HepG2 (cell line): ENCODE results near the gene NELFB. TPM values are rescaled to one million over a fixed set of nuclear protein-coding genes. Genes with fewer than 3 reads are reported as not detected.
A peak's percentile ranks its signal among the peaks of the same experiment; 100 is the strongest.

ENCODE experiments used
- AGO2 ChIP-seq: fragments of 200-400 bp; formaldehyde crosslinking; optimal IDR thresholded peaks from 2 replicates; pipeline ENCODE3; 2017; ENCODE audit warnings: mild to moderate bottlenecking, low read depth, low read length, moderate library complexity
- ASH2L ChIP-seq: fragments of 300-600, 200-600 bp; sonication (generic); IDR thresholded peaks from 2 replicates; pipeline ENCODE4 v1.7.0; 2017; ENCODE audit warnings: low read depth, mild to moderate bottlenecking, moderate library complexity, mixed read lengths, low read length; ENCODE audit not compliant: insufficient read length
- CBFB ChIP-seq: sonication (generic); formaldehyde crosslinking; IDR thresholded peaks from 2 replicates; pipeline ENCODE4 v1.4.0; 2020; ENCODE audit warnings: missing genetic modification reagents
- DNMT3B ChIP-seq: conservative IDR thresholded peaks from 2 replicates; pipeline ENCODE4 v1.6.1; 2016; ENCODE audit warnings: missing biosample characterization, control low read depth
- HNRNPLL ChIP-seq: fragments of 200-400 bp; formaldehyde crosslinking; IDR thresholded peaks from 2 replicates; pipeline ENCODE4 v1.6.1; 2017; ENCODE audit warnings: mild to moderate bottlenecking, low read depth, low read length; ENCODE audit not compliant: poor library complexity, severe bottlenecking
- LCORL ChIP-seq, 2 experiments: fragments of 450-650 bp in 1 of 2; sonication (generic) in 1 of 2; formaldehyde crosslinking in 1 of 2; IDR thresholded peaks; 2 replicates each; pipeline versions ENCODE4 v1.5.0 to v1.6.1; 2017 to 2020; ENCODE audit warnings: antibody characterized with exemption in 1 of 2, missing genetic modification reagents in 1 of 2
- MIXL1 ChIP-seq: IDR thresholded peaks from 2 replicates; pipeline ENCODE4 v1.6.1; 2016
- NFE2 ChIP-seq: sonication (generic); formaldehyde crosslinking; IDR thresholded peaks from 2 replicates; pipeline ENCODE4 v1.4.0; 2020; ENCODE audit warnings: missing genetic modification reagents
- SRY ChIP-seq: sonication (generic); formaldehyde crosslinking; IDR thresholded peaks from 2 replicates; pipeline ENCODE4 v1.8.0; 2022; ENCODE audit warnings: mild to moderate bottlenecking, missing genetic modification reagents
- SSRP1 ChIP-seq: IDR thresholded peaks from 2 replicates; pipeline ENCODE4 v1.6.1; 2016; ENCODE audit warnings: control low read depth
- TARDBP ChIP-seq: sonication (generic); formaldehyde crosslinking; IDR thresholded peaks from 2 replicates; pipeline ENCODE4 v1.8.0; 2022; ENCODE audit warnings: mild to moderate bottlenecking, missing genetic modification reagents
- ZBTB38 ChIP-seq: sonication (generic); formaldehyde crosslinking; IDR thresholded peaks from 2 replicates; pipeline ENCODE4 v1.5.1; 2020; ENCODE audit warnings: mild to moderate bottlenecking, missing genetic modification reagents
- ZFX ChIP-seq: sonication (generic); formaldehyde crosslinking; IDR thresholded peaks from 2 replicates; pipeline ENCODE4 v1.4.0; 2020; ENCODE audit warnings: mild to moderate bottlenecking, low read depth, missing genetic modification reagents, moderate library complexity
- ZNF326 ChIP-seq: sonication (generic); formaldehyde crosslinking; IDR thresholded peaks from 2 replicates; pipeline ENCODE4 v1.4.0; 2020; ENCODE audit warnings: missing genetic modification reagents, borderline replicate concordance
- ZNF432 ChIP-seq: sonication (generic); formaldehyde crosslinking; IDR thresholded peaks from 2 replicates; pipeline ENCODE4 v1.5.0; 2020; ENCODE audit warnings: missing genetic modification reagents, mild to moderate bottlenecking, borderline replicate concordance
- ZNF782 ChIP-seq: sonication (generic); formaldehyde crosslinking; IDR thresholded peaks from 2 replicates; pipeline ENCODE4 v1.4.0; 2020; ENCODE audit warnings: missing genetic modification reagents, mild to moderate bottlenecking, borderline replicate concordance
- polyA plus RNA-seq, 8 experiments: library from polyadenylated mRNA; depleted of rRNA in 3 of 8; stranded (reverse) in 7 of 8; unstranded in 1 of 8; fragments of >200 nt; fragmentation: Illumina TruSeq in 4 of 8; extraction: Trizol in 4 of 8; gene quantifications; 2 replicates each; pipeline versions ENCODE4 v1.2.1 to v1.2.3, GENCODE V29; 2011 to 2016; ENCODE audit warnings: low read depth in 4 of 8, missing spikeins in 1 of 8, mixed read lengths in 1 of 8; ENCODE audit not compliant: insufficient read depth in 1 of 8
- total RNA-seq, 5 experiments: library from RNA; depleted of rRNA; stranded (reverse); fragments of >200 nt; fragmentation: Illumina TruSeq; extraction: Trizol; gene quantifications; 2 replicates each; pipeline ENCODE4 v1.2.3, GENCODE V29; 2016; ENCODE audit warnings: low read depth in 1 of 5
- TF ChIP-seq, protein P1 (sequence below), 2 experiments: sonication (generic) in 1 of 2; formaldehyde crosslinking in 1 of 2; IDR thresholded peaks; 2 replicates each; pipeline versions ENCODE4 v1.4.0 to v1.6.1; 2018 to 2020; ENCODE audit warnings: missing genetic modification reagents in 2 of 2, borderline replicate concordance in 1 of 2, low read depth in 1 of 2, mild to moderate bottlenecking in 1 of 2, missing biosample characterization in 1 of 2
- TF ChIP-seq, protein P2 (sequence below): sonication (generic); formaldehyde crosslinking; IDR thresholded peaks from 2 replicates; pipeline ENCODE4 v1.4.0; 2020; ENCODE audit warnings: mild to moderate bottlenecking, missing genetic modification reagents

NELFB gene
- total and polyA plus RNA-seq, 2 of the 13 experiments (the other 11 are each of a cell fraction or from before 2014, with no cell fraction given) = 26.5 to 45.8 TPM

DNA sequence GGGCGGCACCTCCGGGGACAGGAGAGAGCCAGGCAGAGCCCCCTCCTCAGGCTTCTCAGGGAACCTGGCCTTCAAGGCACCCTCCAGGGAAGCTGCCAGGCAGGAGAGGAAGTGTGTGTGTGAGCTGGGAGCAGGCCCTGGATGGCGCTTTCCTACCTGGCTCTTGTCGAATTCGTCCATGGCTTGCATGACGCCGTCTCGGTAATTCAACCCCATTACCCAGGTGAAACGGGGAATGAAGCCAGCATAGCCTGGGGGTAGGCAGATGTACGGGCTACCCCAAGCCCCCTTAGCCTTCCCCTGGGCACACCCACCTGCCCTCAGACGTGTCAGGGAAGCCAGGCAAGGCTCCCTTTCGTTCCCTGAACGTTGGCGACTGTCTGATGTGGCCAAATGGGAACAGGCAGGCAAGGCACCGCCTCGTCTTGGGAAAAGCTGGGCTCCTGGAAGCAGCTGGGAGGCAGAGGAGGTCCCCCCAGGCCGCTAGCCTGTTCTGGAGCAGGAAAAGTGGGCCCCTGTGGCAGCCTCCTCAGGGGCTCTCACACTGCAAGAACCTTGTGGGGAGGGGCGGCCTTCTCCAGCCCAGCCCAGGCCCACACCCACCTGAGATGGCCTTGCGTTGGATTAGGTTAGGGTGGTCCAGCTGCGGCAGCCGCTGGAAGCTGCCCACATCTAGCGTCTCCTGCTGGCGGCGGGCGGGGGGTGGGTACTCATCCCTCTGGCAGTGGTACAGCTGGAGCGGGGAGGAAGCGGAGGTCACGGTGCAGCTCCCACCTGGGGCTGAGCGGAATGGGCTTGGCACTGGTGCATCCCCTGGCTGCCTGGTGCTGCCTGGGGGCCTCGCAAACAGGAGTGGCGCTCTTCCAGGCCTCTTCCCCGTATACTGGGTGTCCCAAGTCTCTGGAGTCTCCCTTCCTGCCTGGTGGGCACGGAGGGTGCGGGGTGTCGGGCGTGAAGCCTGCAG is 10.4 kb upstream of the NELFB start (continued):
- TF ChIP-seq AGO2 (peak; percentile 70), ASH2L (no peak), ZNF326 (CRISPR knock-in tag) (no peak), LCORL (IDR thresholded peaks at IDR 0.05) (no peak), LCORL (CRISPR knock-in tag; IDR thresholded peaks at IDR 0.05) (no peak), ZBTB38 (CRISPR knock-in tag) (peak; percentile 15; the same call in 1 of the 2 replicates), CBFB (no peak), ZFX (CRISPR knock-in tag) (peak; percentile 25; the same call in 1 of the 2 replicates), SSRP1 (CRISPR knock-in tag) (no peak), DNMT3B (CRISPR knock-in tag) (no peak), HNRNPLL (peak; percentile 4), TARDBP (no peak), SRY (CRISPR knock-in tag) (0 out of 2 replicates have a peak, but pooled peaks have one; percentile 19), ZNF432 (CRISPR knock-in tag) (no peak), NFE2 (no peak), ZNF782 (CRISPR knock-in tag) (no peak), MIXL1 (no peak)
- TF ChIP-seq, protein P1, sequence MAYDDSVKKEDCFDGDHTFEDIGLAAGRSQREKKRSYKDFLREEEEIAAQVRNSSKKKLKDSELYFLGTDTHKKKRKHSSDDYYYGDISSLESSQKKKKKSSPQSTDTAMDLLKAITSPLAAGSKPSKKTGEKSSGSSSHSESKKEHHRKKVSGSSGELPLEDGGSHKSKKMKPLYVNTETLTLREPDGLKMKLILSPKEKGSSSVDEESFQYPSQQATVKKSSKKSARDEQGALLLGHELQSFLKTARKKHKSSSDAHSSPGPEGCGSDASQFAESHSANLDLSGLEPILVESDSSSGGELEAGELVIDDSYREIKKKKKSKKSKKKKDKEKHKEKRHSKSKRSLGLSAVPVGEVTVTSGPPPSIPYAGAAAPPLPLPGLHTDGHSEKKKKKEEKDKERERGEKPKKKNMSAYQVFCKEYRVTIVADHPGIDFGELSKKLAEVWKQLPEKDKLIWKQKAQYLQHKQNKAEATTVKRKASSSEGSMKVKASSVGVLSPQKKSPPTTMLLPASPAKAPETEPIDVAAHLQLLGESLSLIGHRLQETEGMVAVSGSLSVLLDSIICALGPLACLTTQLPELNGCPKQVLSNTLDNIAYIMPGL (CRISPR knock-in tag; IDR thresholded peaks at IDR 0.05; ENCODE audit: borderline replicate concordance in 1 of 2, low read depth in 1 of 2) = no peak
- TF ChIP-seq, protein P2, sequence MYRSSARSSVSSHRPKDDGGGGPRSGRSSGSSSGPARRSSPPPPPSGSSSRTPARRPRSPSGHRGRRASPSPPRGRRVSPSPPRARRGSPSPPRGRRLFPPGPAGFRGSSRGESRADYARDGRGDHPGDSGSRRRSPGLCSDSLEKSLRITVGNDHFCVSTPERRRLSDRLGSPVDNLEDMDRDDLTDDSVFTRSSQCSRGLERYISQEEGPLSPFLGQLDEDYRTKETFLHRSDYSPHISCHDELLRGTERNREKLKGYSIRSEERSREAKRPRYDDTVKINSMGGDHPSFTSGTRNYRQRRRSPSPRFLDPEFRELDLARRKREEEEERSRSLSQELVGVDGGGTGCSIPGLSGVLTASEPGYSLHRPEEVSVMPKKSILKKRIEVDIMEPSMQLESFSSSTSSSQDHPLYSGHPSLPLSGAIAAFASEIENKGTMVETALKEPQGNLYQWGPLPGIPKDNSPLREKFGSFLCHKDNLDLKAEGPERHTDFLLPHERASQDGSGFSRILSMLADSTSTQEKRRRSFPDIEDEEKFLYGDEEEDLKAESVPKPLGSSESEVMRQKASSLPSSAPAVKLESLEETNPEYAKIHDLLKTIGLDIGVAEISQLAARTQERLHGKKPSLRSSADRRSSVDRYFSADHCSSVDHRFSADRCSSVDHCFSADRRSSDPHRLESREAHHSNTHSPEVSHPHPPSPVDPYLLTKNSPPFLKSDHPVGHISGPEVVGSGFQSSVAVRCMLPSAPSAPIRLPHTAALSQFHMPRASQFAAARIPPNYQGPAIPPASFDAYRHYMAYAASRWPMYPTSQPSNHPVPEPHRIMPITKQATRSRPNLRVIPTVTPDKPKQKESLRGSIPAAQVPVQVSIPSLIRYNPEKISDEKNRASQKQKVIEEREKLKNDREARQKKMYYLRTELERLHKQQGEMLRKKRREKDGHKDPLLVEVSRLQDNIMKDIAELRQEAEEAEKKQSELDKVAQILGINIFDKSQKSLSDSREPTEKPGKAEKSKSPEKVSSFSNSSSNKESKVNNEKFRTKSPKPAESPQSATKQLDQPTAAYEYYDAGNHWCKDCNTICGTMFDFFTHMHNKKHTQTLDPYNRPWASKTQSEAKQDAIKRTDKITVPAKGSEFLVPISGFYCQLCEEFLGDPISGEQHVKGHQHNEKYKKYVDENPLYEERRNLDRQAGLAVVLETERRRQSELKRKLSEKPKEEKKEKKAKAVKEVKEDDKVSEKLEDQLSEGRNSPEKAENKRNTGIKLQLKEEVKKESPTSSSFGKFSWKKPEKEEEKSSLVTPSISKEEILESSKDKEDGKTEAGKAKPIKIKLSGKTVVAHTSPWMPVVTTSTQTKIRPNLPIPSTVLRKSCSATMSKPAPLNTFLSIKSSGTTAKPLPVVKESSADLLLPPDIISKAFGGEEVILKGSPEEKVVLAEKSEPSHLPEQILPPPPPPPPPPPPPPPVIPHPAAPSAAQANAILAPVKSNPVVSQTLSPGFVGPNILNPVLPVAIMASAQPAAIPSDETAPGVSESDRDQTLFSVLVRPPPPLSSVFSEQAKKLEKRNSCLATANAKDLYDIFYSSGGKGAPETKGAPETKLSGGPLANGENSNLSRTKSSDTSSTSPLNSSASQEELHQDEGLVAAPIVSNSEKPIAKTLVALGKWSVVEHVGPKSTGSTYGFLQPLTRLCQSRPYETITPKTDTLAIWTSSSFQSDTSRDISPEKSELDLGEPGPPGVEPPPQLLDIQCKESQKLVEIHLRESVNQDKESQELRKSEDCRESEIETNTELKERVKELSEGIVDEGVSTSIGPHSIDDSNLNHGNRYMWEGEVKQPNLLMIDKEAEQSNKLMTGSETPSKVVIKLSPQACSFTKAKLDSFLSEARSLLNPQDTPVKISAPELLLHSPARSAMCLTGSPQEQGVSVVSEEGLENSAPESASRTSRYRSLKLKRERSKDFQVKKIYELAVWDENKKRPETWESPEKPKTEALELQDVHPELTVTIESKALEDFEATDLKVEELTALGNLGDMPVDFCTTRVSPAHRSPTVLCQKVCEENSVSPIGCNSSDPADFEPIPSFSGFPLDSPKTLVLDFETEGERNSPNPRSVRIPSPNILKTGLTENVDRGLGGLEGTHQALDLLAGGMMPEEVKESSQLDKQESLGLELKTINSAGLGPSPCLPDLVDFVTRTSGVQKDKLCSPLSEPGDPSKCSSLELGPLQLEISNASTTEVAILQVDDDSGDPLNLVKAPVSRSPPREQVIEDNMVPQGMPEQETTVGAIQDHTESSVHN = no peak
